ENCODE data around the gene RBX1.

DNA sequence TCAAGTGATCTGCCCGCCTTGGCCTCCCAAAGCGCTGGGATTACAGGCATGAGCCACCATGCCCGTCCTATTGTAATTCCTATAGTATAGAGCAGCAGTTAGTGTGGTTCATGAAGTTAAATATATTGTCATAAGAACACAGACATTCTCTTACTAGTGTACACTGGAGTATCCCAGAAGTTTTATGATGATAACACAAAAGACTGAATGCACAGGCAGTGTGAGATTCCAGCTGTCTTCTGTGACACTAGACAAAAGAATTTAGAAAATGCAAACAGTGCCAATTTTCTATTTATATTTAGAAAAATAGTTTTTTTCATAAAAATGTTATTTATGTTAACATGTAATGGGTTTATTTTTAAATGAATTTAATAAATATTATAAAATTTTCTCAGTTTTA is 39.4 kb upstream of the RBX1 start:
- no peak for TF ChIP-seq POLR2A (IDR thresholded peaks at IDR 0.05)
- TF ChIP-seq, protein P1, sequence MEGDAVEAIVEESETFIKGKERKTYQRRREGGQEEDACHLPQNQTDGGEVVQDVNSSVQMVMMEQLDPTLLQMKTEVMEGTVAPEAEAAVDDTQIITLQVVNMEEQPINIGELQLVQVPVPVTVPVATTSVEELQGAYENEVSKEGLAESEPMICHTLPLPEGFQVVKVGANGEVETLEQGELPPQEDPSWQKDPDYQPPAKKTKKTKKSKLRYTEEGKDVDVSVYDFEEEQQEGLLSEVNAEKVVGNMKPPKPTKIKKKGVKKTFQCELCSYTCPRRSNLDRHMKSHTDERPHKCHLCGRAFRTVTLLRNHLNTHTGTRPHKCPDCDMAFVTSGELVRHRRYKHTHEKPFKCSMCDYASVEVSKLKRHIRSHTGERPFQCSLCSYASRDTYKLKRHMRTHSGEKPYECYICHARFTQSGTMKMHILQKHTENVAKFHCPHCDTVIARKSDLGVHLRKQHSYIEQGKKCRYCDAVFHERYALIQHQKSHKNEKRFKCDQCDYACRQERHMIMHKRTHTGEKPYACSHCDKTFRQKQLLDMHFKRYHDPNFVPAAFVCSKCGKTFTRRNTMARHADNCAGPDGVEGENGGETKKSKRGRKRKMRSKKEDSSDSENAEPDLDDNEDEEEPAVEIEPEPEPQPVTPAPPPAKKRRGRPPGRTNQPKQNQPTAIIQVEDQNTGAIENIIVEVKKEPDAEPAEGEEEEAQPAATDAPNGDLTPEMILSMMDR (IDR thresholded peaks at IDR 0.05) = no peak

Data from gastroesophageal sphincter (tissue), 3 donors.